Forelimb muscle (tissue), 1 donor: ENCODE results near the gene TPSAB1. TPM values are rescaled to one million over a fixed set of nuclear protein-coding genes. Genes with fewer than 3 reads are reported as not detected.
"Not testable (repeated sequence)": the region's sequence is repeated elsewhere in the genome, so short reads cannot be mapped to it uniquely, and the experiment has no call there.

Experiments used
- DNase-seq: peaks from one replicate; pipeline ENCODE4 v3.0.0-alpha.2; 2013; ENCODE audit warnings: low read depth
- polyA plus RNA-seq: library from polyadenylated mRNA; unstranded; fragments of 120-200 nt; gene quantifications from one replicate; pipeline ENCODE4 v1.2.1, GENCODE V29; 2013; ENCODE audit not compliant: insufficient read length

The TPSAB1 gene
- polyA plus RNA-seq, 1 donor: 1.2 TPM

DNA sequence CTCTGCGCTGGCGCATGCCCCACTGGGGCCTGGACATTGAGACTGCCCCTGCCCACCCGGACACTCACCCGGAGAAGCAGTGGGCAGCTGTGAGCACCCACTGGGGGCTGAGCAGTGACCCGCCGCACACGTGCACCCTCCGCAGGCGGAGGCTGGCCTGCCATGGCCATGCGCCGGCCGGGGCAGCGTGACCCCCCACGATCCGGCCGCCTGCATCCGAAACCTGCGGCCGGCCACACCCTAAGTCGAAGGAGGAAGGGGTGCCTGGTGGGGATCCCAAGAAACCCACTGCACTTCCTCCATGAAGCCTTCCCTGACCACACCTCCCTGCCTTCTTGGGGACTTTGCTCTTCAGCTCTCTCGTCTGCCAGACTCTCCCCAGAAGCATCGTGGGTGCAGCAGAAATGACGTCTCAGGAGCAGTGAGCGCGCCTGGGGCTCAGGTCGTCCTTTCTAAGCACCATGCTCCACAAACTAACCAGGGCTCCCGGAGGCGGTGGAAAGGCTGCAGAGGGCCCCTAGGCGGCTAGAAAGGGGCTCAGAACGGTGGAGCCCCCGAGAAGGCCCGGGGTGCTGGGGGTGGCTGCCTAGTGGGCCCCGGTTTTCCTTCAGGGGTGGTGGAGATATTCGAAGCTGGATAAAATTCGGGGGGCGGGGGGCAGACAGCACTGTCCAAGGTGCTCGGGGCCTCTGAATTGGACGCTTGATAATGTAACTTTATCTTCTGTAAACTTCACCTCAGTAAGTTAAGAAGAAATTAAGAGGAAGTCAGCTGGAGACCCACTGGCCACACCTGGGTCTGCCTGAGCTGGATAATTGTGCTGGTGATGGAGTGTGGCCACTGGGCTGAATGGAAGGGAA, 16.9 kb upstream of the TPSAB1 start:
- no peak for DNase-seq

DNA sequence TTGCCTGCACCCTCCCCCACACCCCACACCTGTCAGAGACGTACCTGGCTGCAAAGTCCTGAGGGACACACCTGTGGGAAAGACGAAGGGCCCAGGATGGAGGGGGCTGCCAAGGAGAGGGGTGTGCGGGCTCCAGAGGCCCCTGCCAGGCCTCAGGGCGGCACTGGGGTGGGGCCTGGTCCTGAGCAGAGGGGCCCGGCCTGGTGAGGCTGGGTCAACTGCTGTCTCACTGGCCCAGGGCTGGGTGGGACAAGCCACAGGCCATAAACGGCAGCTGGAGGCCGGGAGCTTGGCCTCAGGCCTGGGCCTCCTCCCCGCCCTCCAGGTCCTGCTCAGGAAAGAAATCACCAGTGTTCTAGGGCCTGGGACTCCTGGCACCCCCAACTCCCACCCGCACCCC, 15.9 kb upstream of the TPSAB1 start:
- DNase-seq: no peak

DNA sequence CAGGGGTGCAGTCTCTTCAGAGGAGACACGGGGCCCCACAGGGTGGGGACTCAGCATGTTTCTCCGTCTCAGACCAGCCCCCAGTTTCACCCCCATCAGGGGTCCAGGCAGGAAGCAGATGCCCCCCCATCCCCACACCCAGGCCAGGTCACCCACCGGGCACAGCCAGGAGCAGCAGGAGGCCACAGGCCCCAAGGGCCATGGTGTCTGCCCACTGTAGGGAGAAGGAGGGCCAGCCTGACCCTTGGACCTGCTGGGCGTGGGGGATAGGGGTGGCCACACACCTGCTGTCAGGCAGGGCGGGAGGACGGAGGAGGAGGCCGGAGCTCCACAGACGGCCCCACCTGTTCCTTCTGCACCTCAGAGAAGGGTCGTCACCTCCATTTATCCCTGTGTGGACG, 15.5 kb upstream of the TPSAB1 start, which contains the start of gene TPSG1:
TSS of gene TPSG1 (minus strand) at position 218 of the 401 bp plus-strand sequence. CDS start at position 202, 16 bp downstream.
- no peak for DNase-seq

DNA sequence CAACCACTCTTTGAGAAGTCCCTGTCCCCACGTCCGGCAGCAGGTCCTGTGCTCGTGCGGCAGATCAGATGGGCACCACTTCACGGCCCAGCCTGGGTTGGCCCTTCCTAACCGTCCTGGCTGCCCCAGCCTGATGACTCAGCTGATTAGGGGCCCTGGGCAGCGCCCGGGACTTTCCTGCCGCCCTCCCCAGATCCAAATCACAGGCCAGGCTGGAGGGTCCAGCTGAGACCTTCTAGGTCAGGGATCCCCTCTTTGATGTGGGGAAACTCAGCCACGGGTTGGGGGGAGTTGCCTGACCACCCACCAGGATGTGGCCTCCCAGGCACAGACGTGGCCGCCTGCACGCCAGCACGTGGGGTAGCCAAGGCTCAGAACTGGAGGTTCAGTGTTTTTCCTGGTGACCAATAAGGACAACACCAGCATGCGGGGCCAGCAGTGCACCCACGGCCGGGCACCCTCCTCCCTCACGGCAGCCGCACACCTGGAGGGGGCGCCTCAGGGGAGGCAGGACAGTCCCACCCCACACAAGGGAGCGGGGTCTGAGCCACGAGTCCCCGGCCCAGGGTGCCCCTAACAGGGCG, 14.7 kb upstream of the TPSAB1 start:
- DNase-seq: not testable (repeated sequence)

DNA sequence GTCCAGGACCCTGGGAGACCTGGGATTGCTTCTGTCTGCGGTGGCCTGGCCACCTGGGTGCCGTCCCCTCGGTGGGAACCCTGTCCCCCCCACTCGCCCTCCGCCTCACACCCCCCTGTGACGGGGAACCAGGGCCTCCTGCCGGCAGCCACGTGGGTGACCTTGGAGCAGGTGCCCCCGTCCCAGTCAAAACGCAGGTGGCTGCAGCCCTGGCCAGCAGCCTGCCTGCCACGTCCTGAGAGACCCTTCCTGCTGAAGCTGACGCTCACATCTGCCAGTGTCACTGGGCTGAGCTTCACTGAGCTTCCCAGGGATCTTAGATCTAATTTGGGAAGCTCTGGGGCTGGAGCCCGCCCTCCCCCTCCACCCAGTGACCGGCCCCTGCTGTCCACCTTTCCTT, 13.8 kb upstream of the TPSAB1 start:
- not testable (repeated sequence) for DNase-seq

DNA sequence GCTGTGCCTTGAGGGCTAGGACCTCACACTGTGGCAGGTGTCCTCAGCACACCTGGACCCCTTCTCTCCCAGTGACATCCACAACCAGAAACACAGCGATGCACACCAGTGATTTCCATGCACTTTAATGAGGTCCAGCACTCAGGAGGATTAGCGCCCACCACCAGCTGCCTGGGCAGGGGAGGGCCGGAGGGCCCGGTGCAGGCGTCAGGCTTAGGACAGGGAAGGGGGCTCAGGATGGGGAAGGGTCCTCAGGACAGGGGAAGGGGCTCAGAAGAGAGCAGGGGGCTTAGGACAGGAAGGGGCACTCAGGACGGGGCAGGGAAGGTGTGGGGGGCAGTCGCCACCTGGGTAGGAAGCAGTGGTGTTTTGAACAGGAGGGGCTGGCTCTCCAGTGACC, 12.3 kb upstream of the TPSAB1 start:
- DNase-seq: not testable (repeated sequence)

DNA sequence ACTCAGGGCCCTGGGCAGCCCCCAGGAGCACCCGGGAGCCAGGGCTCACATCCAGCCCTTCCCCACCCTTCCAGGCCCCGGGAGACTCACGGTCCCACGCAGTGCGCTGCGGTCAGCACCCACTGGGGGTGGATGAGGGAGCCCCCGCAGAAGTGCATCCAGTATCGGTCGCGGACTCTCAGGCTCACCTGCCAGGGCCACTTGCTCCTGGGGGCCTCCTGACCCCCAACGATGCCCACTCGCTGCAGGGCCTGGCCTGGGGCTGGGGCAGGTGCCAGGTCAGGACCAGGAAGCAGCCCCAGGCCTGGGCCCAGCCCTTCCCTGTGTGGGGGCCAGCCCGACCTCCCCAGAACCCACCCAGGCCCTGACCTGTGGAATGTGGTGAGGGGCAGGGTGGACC, 11.0 kb upstream of the TPSAB1 start:
- DNase-seq: not testable (repeated sequence)

DNA sequence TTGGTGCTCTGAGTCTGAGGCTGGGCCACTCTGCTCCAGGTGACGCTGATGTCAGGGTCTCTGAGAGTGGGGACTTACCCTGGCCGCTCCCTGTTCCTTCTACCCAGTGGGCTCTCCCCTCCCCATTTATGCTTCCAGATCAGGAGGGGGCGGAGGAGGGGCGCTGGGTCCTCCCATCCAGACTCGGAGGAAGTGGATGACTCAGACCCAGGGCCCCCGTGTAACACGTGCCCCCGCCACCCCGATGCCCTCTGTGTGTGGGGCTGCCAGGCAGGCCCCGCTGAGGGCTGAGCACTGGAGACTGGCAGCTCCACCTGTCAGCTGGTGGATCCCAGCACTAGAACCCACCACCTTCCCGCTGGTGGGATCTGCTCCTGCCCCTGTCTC, 10.4 kb upstream of the TPSAB1 start, which contains the start of gene TPSB2:
TSS of gene TPSB2 (minus strand) at position 101 of the 387 bp plus-strand sequence. CDS start 233 bp downstream, outside the sequence.
- not testable (repeated sequence) for DNase-seq

DNA sequence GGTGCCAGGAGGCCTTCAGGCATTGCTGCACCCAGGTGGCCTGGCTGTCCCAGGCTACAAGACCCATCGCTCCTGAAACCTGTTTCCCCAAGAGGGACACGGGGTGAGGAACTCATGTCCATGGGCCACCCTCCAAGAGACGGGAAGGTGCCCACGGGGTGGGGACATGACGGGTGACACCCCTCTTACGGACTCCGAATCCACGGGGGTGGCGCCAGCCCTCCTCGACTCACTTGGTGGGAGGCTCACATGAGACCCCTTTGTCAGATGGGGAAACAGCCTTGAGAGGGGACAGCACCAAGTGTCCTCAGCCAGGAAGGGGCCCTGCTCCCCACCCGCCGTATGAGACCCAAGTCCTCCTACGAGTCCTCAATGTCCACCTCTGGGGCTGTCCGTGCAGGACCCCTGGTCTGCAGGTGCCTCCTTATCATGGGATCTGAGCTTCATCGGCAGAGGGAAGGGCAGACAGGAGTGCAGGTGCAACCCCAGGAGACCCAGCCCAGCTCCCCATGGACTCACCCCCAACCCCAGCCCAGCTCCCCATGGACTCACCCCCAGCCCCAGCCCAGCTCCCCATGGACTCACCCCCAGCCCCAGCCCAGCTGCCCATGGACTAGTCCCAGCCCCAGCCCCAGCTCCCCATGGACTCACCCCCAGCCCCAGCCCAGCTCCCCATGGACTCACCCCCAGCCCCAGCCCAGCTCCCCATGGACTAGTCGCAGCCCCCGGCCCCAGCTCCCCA, 9.9 kb upstream of the TPSAB1 start:
- DNase-seq: not testable (repeated sequence)

DNA sequence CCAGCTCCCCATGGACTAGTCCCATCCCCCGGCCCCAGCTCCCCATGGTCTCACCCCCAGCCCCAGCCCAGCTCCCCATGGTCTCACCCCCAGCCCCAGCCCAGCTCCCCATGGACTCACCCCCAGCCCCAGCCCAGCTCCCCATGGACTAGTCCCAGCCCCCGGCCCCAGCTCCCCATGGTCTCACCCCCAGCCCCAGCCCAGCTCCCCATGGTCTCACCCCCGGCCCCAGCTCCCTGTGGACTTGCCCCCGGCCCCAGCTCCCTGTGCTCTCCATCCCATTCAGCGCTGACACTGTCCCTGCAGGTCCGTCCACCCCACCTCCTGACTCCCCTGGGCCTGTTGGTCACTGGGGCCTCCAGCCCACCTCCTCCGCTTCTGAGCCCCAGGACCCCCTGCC, 9.2 kb upstream of the TPSAB1 start:
- DNase-seq: not testable (repeated sequence)

DNA sequence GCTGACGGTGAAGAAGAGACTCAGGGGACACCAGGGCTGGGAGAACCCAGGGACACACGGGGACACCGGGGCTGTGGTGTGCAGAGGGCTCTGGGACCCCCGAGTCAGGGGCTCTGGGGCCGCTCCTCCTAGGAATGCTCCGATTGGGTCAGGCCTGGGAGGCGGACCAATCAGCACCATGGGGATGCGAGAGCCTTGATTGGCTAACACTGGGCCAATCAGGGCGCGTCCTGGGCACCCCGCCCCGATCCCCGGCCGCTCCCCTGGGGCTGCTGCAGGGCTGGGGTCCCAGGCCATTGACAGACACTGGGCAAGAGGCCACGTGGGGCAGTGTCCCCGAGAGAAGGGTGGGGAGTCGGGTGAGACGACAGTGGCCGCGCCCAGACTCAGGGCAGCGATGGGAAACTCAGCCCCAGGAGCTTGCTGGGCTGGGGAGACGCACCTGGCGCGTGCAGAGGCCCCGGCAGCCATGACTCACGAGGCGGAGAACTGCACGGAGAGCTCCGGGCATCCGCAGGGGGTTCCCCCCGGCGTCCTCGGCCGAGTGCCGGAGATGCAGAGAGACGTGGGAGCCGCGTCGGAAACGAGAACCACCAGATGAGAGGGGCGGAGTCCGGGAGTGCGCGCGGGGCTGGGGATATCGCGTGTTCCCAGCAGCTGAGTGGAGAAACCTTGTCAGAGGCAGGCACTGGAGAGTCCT, 8.3 kb upstream of the TPSAB1 start:
- not testable (repeated sequence) for DNase-seq

DNA sequence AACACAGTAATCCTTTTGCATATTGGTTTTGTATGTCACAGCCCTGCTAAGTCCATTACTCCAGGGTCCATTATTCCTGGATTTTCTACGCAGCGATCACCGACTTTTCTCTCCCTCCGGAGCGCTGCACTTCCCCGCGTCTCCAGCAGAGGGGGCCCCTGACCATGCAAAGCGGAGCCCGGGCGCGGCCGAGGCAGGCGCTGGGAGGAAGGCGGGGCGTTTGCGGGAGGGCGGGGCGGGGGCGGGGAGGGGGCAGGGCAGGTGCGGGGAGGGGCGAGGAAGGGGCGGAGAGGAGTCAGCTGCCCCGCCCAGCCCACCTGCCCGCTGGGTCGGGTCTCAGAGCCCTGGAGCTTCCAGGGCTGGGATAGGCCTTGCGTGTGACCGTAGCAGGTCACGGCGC, 3.8 kb upstream of the TPSAB1 start:
- DNase-seq: not testable (repeated sequence)

DNA sequence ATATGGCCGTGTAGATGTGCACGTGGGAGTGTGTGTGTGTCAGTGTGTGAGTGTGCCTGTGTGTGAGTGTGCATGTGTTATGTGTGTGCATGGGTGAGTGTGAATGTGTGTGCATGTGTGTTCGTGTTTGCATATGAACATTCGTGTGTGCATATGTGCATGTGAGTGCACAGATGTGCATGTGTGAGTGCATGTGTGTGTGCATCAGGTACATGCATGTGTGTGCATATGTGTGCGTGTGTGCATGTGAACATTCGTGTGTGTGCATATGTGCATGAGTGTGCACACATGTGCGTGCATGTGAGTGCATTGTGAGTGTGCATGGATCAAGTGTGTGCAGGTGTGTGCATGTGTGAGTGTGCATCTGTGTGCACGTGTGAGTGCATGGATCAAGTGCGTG, 2.5 kb upstream of the TPSAB1 start:
- no peak for DNase-seq

DNA sequence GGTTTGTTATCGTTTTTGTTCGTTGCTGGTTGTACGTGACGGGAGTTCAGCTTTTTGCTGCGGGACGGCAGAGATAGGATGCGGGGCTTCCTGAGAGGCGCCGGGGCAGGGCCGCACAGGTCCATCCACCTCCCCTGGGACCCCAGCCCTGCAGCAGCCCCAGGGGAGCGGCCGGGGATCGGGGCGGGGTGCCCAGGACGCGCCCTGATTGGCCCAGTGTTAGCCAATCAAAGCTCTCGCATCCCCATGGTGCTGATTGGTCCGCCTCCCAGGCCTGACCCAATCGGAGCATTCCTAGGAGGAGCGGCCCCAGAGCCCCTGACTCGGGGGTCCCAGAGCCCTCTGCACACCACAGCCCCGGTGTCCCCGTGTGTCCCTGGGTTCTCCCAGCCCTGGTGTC, 1.6 kb upstream of the TPSAB1 start:
- DNase-seq: not testable (repeated sequence)

DNA sequence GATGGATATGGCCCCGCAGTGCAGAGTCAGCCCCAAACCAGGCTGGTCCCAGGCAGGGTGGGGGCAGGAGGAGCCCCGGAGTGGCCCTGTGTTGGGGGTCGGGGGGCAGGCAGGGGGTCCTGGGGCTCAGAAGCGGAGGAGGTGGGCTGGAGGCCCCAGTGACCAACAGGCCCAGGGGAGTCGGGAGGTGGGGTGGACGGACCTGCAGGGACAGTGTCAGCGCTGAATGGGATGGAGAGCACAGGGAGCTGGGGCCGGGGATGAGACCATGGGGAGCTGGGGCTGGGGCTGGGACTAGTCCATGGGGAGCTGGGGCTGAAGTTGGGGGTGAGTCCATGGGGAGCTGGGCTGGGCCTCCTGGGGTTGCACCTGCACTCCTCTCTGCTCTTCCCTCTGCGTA, 930 bp upstream of the TPSAB1 start:
- not testable (repeated sequence) for DNase-seq

DNA sequence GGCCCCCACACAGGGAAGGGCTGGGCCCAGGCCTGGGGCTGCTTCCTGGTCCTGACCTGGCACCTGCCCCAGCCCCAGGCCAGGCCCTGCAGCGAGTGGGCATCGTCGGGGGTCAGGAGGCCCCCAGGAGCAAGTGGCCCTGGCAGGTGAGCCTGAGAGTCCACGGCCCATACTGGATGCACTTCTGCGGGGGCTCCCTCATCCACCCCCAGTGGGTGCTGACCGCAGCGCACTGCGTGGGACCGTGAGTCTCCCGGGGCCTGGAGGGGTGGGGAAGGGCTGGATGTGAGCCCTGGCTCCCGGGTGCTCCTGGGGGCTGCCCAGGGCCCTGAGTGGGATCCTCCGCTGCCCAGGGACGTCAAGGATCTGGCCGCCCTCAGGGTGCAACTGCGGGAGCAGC, 576 bp downstream of the TPSAB1 start:
- not testable (repeated sequence) for DNase-seq

DNA sequence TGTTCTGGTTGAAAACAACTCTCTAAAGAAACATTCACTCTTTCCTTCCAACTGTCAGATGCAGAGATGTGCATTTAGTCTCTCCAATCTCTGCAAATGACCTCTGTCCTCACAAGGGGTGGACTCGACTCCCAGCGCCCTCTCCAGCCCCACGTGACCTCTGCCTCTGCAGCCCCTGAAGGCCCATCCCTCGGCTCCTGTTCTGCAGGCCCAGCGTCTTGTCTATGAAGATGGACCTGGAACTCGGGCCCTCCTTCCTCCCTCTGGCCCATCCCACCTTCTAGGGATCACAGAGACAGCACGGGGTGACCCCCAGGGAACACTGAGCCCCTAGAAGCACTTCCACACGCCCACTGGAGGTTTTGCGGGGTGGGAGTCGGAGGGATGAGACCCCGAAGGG, 2.9 kb downstream of the TPSAB1 start:
- not testable (repeated sequence) for DNase-seq

DNA sequence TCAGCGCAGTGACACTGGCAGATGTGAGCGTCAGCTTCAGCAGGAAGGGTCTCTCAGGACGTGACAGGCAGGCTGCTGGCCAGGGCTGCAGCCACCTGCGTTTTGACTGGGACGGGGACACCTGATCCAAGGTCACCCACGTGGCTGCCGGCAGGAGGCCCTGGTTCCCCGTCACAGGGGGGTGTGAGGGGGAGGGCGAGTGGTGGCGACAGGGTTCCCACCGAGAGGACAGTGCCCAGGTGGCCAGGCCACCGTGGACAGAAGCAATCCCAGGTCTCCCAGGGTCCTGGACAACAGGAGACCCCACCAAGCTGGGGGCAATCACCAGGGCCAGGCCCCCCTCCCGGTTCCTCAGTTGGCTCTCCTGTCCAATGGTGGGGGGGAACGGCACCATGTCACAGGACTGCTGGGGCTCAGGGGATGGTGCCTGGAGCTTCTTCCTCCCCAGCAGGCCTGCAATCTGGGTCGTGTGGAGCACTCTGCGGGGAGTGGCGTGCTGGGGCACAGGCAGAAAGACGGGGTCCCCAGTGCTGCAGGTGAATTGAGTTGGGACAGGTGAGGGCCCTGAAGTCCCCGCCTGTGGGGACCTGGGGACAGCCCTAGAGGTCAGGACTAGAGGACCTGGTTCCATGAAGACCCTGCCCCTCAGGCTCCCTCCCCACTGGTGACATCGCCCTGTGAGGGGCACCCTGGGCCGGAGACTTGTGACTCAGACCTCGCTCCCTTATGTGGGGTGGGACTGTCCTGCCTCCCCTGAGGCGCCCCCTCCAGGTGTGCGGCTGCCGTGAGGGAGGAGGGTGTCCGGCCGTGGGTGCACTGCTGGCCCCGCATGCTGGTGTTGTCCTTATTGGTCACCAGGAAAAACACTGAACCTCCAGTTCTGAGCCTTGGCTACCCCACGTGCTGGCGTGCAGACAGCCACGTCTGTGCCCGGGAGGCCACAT, 3.7 kb downstream of the TPSAB1 start:
- not testable (repeated sequence) for DNase-seq

DNA sequence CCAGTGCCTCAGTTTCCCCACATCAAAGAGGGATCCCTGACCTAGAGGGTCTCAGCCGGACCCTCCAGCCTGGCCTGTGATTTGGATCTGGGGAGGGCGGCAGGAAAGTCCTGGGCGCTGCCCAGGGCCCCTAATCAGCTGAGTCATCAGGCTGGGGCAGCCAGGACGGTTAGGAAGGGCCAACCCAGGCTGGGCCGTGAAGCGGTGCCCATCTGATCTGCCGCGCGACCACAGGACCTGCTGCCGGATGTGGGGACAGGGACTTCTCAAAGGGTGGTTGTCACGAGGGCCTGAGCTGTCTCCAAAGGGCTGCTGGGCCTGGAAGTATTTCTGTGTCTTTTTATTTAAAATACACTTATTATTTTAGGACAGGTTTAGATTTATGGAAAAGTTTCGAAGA, 4.4 kb downstream of the TPSAB1 start:
- DNase-seq: no peak

DNA sequence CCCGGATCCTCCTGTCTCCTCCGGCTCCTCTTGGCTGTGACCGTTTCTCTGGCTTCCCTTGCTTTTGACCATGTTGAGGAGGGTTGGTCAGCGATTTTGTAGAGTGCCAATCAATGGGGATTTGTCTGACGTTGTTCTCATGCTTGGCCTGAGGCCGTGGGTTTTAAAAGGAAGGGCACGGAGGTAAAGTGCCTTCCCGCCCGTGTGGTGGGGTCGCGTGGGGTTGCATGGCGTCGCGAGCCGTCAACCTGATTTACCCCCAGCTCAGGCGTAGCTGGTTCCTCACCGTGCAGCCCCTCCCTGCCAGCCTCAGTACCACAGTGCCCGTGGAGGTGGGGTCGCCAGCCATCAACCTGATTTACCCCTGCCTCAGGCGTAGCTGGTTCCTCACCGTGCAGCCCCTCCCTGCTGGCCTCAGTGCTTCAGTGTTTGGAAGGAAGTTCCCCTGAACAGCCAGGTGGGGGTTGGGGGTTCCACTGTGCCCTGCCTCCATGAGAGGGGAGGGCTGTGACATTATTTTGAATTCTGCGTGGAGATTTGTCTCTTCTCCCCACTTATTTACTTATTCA, 5.0 kb downstream of the TPSAB1 start:
- no peak for DNase-seq
